ENCODE results near the gene MCC.

The MCC gene

GRCh38 chr5:113202287-113202686 is 286.0 kb downstream of the MCC start:
- TF ChIP-seq CTCF (IDR thresholded peaks at IDR 0.05; ENCODE audit: insufficient read depth, low read length, poor library complexity, severe bottlenecking), result no peak
- no peaks in the 10 kb centered on the region for H3K36me3 ChIP-seq (ENCODE audit: control insufficient read depth, insufficient read depth, low read length)
- H3K27me3 ChIP-seq (replicated peaks; ENCODE audit: control insufficient read depth, insufficient read depth, low read length), result peaks cover 4% of the 10 kb centered on the region
- H3K4me3 ChIP-seq (replicated peaks; ENCODE audit: low read depth, low read length), result no peak overlapping the region
- no peak for DNase-seq (ENCODE audit: extremely low read depth, insufficient read length)

GRCh38 chr5:113201715-113202114 is 286.5 kb downstream of the MCC start:
- DNase-seq (ENCODE audit: extremely low read depth, insufficient read length), result no peak
- TF ChIP-seq CTCF (IDR thresholded peaks at IDR 0.05; ENCODE audit: insufficient read depth, low read length, poor library complexity, severe bottlenecking), result no peak
- Histone ChIP-seq H3K36me3 (ENCODE audit: control insufficient read depth, insufficient read depth, low read length) (no peaks in the 10 kb centered on the region), H3K27me3 (replicated peaks; ENCODE audit: control insufficient read depth, insufficient read depth, low read length) (peaks cover 4% of the 10 kb centered on the region), H3K4me3 (replicated peaks; ENCODE audit: low read depth, low read length) (no peak overlapping the region)

GRCh38 chr5:113199122-113199905 is 288.9 kb downstream of the MCC start:
- H3K4me3 ChIP-seq (replicated peaks; ENCODE audit: low read depth, low read length), result no peak overlapping the region
- TF ChIP-seq CTCF (IDR thresholded peaks at IDR 0.05; ENCODE audit: insufficient read depth, low read length, poor library complexity, severe bottlenecking), result no peak
- H3K36me3 ChIP-seq (ENCODE audit: control insufficient read depth, insufficient read depth, low read length), result no peaks in the 10 kb centered on the region
- peaks cover 2% of the 10 kb centered on the region for H3K27me3 ChIP-seq (replicated peaks; ENCODE audit: control insufficient read depth, insufficient read depth, low read length)
- DNase-seq (ENCODE audit: extremely low read depth, insufficient read length), result no peak

- no peak for DNase-seq (ENCODE audit: extremely low read depth, insufficient read length)
- TF ChIP-seq CTCF (IDR thresholded peaks at IDR 0.05; ENCODE audit: insufficient read depth, low read length, poor library complexity, severe bottlenecking), result no peak
- peaks cover 2% of the 10 kb centered on the region for H3K27me3 ChIP-seq (replicated peaks; ENCODE audit: control insufficient read depth, insufficient read depth, low read length)
- H3K4me3 ChIP-seq (replicated peaks; ENCODE audit: low read depth, low read length), result no peak overlapping the region
- H3K36me3 ChIP-seq (ENCODE audit: control insufficient read depth, insufficient read depth, low read length), result no peaks in the 10 kb centered on the region
These were observed 290.6 kb downstream of the MCC start for GRCh38 chr5:113197456-113198200.

GRCh38 chr5:113195771-113196170 is 292.5 kb downstream of the MCC start:
- no peak overlapping the region for H3K4me3 ChIP-seq (replicated peaks; ENCODE audit: low read depth, low read length)
- H3K36me3 ChIP-seq (ENCODE audit: control insufficient read depth, insufficient read depth, low read length), result no peaks in the 10 kb centered on the region
- no peak for TF ChIP-seq CTCF (IDR thresholded peaks at IDR 0.05; ENCODE audit: insufficient read depth, low read length, poor library complexity, severe bottlenecking)
- H3K27me3 ChIP-seq (replicated peaks; ENCODE audit: control insufficient read depth, insufficient read depth, low read length), result no peaks in the 10 kb centered on the region; the same call in 1 of the 2 replicates
- DNase-seq (ENCODE audit: extremely low read depth, insufficient read length), result no peak

Data from GM06990 (cell line).